Parathyroid adenoma (tissue), 2 donors: Measurements from ENCODE around the gene APBA2.

Source experiments
- H2AFZ ChIP-seq: fragments of 300-600 bp; sonication (generic); one replicate; pipeline ENCODE4 v1.7.0; 2017; ENCODE audit warnings: antibody characterized with exemption, mild to moderate bottlenecking
- H3K27ac ChIP-seq: fragments of 300-600 bp; sonication (generic); one replicate; pipeline ENCODE4 v1.7.0; 2017
- H3K27me3 ChIP-seq: fragments of 300-600 bp; sonication (generic); one replicate; pipeline ENCODE4 v1.7.0; 2017; ENCODE audit warnings: low read length; ENCODE audit not compliant: control insufficient read depth, insufficient read depth
- H3K36me3 ChIP-seq: fragments of 300-600 bp; sonication (generic); one replicate; pipeline ENCODE4 v1.7.0; 2017; ENCODE audit warnings: low read length; ENCODE audit not compliant: control insufficient read depth, insufficient read depth
- H3K4me1 ChIP-seq: fragments of 300-600 bp; sonication (generic); one replicate; pipeline ENCODE4 v1.7.0; 2017; ENCODE audit warnings: control low read depth
- H3K4me2 ChIP-seq: fragments of 300-600 bp; sonication (generic); one replicate; pipeline ENCODE4 v1.7.0; 2017; ENCODE audit warnings: low read length
- H3K4me3 ChIP-seq: fragments of 300-600 bp; sonication (generic); one replicate; pipeline ENCODE4 v1.7.0; 2017; ENCODE audit warnings: low read depth, low read length
- H3K79me2 ChIP-seq: fragments of 300-600 bp; sonication (generic); one replicate; pipeline ENCODE4 v1.7.0; 2017; ENCODE audit warnings: control low read depth
- H3K9ac ChIP-seq: fragments of 300-600 bp; sonication (generic); one replicate; pipeline ENCODE4 v1.7.0; 2017; ENCODE audit warnings: mild to moderate bottlenecking
- H3K9me3 ChIP-seq: fragments of 300-600 bp; sonication (generic); one replicate; pipeline ENCODE4 v1.7.0; 2017; ENCODE audit warnings: low read length; ENCODE audit not compliant: control insufficient read depth
- TF ChIP-seq, protein P1 (sequence below): fragments of 300-600 bp; sonication (generic); IDR thresholded peaks from one replicate; pipeline ENCODE4 v1.7.0; 2017; ENCODE audit warnings: antibody characterized with exemption, mild to moderate bottlenecking
- donor health status: primary hyperparathyroidism.

APBA2 gene

DNA sequence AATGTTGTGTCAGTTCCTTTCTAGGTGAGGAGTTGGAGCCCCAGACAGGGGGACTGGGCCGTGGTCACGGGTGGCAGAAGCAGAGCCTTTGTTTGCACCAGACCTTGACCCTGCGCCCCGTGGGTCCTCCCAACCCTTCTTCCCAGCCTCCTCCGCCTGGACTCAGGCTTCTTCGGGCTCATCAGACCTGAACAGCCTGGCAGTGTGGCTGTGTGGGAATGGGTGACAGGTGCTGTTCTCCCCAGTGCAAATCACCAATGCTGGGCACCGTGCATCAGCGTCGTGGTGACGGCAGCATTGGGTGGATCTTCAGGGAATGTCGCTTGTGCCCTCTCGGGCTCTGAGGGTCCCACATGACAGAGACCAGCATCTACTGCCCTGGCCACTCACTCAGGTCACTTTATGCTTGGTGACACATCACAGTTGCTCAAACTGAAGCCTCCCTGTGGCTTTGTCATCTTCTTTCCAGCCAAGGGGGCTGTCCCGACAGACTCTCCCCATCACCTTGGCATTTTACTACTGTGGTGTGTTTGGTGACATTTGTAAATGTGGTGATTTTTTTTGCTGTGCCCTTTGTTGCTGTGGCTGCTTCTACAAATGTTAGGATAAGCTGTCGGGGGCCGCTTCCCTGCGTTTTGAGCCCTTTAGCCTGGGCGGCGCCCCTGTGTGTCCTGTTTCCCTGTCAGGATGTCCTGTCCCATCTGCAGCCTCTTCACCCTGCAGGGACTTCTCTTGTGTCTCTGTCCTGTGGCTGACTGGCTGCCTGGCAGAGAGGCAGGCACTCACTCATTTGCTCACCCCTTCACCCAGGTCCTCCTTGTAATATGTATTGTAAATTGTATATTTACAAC, 14.5 kb downstream of the APBA2 start:
- Histone ChIP-seq H3K9ac (no peak overlapping the region), H3K27ac (no peak overlapping the region), H3K9me3 (no peaks in the 10 kb centered on the region), H3K36me3 (no peaks in the 10 kb centered on the region), H3K4me3 (no peak overlapping the region), H3K79me2 (no peaks in the 10 kb centered on the region), H2AFZ (no peak overlapping the region), H3K4me2 (no peak overlapping the region), H3K27me3 (no peaks in the 10 kb centered on the region), H3K4me1 (no peaks in the 10 kb centered on the region)
- TF ChIP-seq, protein P1, sequence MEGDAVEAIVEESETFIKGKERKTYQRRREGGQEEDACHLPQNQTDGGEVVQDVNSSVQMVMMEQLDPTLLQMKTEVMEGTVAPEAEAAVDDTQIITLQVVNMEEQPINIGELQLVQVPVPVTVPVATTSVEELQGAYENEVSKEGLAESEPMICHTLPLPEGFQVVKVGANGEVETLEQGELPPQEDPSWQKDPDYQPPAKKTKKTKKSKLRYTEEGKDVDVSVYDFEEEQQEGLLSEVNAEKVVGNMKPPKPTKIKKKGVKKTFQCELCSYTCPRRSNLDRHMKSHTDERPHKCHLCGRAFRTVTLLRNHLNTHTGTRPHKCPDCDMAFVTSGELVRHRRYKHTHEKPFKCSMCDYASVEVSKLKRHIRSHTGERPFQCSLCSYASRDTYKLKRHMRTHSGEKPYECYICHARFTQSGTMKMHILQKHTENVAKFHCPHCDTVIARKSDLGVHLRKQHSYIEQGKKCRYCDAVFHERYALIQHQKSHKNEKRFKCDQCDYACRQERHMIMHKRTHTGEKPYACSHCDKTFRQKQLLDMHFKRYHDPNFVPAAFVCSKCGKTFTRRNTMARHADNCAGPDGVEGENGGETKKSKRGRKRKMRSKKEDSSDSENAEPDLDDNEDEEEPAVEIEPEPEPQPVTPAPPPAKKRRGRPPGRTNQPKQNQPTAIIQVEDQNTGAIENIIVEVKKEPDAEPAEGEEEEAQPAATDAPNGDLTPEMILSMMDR, result no peak

DNA sequence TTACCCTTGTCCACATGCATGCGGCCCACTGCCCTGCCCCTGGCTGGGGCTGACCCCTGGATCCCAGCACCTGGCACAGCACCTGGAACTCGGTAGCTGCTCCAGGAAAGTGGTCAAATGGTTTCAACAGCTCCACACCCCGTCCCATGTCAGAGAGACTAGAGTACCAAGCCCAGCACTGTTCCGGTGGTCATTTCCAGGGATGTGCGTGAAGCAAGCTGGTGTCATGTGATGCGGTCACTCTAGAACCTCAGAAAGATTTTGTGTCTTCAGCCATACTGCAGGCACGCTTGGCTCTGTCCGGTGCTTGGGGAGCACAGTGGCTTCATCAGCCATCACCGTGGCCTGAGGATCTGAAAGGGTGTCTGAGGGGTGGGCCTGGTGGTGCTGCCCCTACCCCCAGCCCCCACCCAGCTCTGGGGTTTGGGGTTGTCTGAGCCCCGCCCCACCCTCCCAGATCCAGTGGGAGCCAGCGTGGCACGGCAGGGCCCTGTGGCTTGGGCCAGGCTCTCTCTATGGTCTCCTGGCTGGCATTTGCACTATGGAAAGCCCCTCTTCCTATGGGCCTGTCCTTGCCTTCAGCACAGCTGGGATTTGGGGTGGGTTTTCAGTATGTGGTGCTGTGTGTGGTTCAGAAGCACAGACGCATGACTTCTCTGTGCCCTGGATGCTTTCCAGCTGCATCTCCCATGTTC, 15.3 kb downstream of the APBA2 start:
- H3K79me2 ChIP-seq, result no peaks in the 10 kb centered on the region
- TF ChIP-seq, protein P1, result no peak
- H3K9me3 ChIP-seq, result no peaks in the 10 kb centered on the region
- no peak overlapping the region for H3K27ac ChIP-seq
- H3K4me2 ChIP-seq, result no peak overlapping the region
- no peaks in the 10 kb centered on the region for H3K36me3 ChIP-seq
- H2AFZ ChIP-seq, result no peak overlapping the region
- no peak overlapping the region for H3K4me3 ChIP-seq
- H3K9ac ChIP-seq, result no peak overlapping the region
- H3K4me1 ChIP-seq, result no peaks in the 10 kb centered on the region
- H3K27me3 ChIP-seq, result no peaks in the 10 kb centered on the region

DNA sequence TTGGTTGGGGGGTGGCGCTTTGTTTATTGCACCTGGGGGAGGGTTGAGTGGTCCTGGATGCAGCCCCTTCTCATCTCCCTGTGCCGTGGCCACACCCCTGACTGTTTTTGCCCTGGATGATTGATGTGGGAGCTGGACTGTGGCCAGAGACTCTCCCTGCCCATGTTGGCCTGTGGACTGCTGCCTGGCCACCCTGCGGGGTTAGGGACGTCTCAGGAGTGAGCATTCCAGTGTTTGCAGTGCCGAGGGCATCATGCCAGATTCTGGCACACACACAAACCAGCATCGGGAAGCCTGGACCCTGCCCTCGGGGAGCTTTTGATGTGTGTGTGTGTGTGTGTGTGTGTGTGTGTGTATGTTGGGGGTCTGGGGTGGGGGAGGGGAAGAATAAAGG, 15.8 kb downstream of the APBA2 start:
- Histone ChIP-seq H3K4me3 (no peak overlapping the region), H3K27ac (no peak overlapping the region), H3K9ac (no peak overlapping the region), H3K4me2 (no peak overlapping the region), H2AFZ (no peak overlapping the region), H3K4me1 (no peaks in the 10 kb centered on the region), H3K9me3 (no peaks in the 10 kb centered on the region), H3K79me2 (no peaks in the 10 kb centered on the region), H3K27me3 (no peaks in the 10 kb centered on the region), H3K36me3 (no peaks in the 10 kb centered on the region)
- TF ChIP-seq, protein P1, result no peak

DNA sequence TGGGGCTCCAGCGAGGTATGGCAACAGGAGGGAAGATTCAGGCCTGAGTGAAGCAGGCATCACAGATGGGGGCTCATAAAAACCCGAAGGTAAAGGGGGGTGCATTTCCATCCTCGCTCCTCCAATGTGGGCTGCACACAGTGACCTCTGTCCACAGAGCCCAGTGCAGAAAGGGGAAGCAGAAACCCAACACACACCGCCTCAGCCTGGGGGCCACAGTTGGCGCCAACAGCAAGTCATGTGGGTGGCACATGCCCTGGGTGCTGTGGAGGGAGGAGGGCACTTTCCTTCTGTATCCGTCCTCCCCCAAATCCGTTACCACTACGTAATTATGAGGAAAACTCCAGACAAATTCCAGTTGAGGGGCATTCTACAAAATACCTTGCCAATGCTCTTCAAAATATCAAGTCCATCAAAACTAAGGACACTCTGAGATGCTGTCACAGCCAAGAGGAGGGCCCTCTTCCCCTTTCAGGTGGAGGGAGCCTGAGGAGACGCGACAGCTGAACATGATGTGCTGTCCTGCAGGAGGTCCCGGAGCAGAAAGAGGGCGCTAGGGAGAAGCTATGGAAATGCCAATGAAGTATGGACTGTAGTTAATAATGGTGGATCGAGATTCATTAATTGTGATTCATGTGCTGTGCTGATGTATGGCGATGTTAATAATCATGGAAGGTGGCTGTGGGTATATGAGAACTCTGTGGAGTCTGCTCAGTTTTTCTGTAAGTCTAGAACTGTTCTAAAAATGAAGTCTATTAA, 16.4 kb downstream of the APBA2 start:
- no peak overlapping the region for H3K9ac ChIP-seq
- no peak overlapping the region for H3K4me3 ChIP-seq
- no peak overlapping the region for H2AFZ ChIP-seq
- no peaks in the 10 kb centered on the region for H3K4me1 ChIP-seq
- no peaks in the 10 kb centered on the region for H3K79me2 ChIP-seq
- H3K27me3 ChIP-seq, result no peaks in the 10 kb centered on the region
- no peaks in the 10 kb centered on the region for H3K36me3 ChIP-seq
- no peaks in the 10 kb centered on the region for H3K9me3 ChIP-seq
- TF ChIP-seq, protein P1, result no peak
- H3K27ac ChIP-seq, result no peak overlapping the region
- no peak overlapping the region for H3K4me2 ChIP-seq
